ENCODE measurements around the gene NUDT5. TPM values are rescaled to one million over a fixed set of nuclear protein-coding genes. Genes with fewer than 3 reads are reported as not detected.

The NUDT5 gene
- total RNA-seq, 2 donors from 2014 or later: 41.4 to 89.0 TPM

DNA sequence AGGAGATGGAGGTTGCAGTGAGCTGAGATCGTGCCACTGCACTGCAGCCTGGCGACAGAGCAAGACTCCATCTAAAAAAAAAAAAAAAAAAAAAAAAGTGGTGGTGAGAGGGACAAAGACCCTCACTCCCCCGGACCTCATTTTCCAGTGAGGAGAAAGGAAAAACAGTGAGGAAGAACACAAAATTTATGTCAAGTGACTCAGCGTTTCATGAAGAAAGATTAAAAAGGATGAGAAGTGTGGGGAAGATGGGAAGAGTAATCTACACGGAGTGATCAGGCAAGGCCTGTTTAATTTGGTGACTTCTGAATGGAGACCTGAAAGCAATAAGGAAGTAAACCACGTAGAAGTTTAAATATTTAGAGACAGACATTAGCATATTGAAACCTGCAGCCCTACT lies 7.0 kb downstream of the NUDT5 start:
- H3K27ac ChIP-seq: no peak overlapping the region
- no peaks in the 10 kb centered on the region for H3K4me1 ChIP-seq
- H3K4me3 ChIP-seq: no peak overlapping the region
- DNase-seq: no peak
- intact Hi-C loops (cut with DNase I): no loop called here
- no peaks in the 10 kb centered on the region for H3K36me3 ChIP-seq
- H3K9me3 ChIP-seq: no peaks in the 10 kb centered on the region
- TF ChIP-seq, protein P1, sequence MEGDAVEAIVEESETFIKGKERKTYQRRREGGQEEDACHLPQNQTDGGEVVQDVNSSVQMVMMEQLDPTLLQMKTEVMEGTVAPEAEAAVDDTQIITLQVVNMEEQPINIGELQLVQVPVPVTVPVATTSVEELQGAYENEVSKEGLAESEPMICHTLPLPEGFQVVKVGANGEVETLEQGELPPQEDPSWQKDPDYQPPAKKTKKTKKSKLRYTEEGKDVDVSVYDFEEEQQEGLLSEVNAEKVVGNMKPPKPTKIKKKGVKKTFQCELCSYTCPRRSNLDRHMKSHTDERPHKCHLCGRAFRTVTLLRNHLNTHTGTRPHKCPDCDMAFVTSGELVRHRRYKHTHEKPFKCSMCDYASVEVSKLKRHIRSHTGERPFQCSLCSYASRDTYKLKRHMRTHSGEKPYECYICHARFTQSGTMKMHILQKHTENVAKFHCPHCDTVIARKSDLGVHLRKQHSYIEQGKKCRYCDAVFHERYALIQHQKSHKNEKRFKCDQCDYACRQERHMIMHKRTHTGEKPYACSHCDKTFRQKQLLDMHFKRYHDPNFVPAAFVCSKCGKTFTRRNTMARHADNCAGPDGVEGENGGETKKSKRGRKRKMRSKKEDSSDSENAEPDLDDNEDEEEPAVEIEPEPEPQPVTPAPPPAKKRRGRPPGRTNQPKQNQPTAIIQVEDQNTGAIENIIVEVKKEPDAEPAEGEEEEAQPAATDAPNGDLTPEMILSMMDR (IDR thresholded peaks at IDR 0.05): no peak
- no peaks in the 10 kb centered on the region for H3K27me3 ChIP-seq
- H3K9ac ChIP-seq (ENCODE audit: low read depth in 2 of 2, low read length in 2 of 2): no peak overlapping the region

DNA sequence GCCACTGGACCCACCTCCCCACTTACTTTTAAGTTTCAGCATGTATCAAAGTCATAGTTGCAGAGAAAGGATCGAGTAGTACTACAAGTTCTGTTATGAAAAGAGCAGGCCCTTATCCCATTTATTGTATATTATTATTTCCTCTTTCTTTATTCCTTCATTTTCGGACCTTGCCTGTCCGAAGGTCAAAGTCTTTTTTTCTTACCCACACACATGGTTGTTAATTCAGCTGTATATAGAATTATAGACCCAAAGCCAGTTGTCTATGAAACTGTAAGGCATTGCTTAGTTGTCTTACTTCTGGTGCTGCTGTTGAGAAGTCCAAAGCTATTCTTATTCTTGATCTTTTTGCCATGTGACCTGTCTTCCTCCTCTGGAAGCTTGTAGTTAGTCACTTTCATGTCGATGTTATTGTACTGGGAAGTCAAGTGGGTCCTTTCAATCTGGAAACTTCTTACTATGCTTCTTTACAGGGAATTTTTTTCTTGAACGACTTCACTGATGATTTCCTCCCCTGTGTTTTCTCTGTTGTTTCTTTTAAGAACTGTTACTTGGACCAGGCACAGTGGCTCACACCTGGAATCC lies 8.3 kb downstream of the NUDT5 start:
- no peaks in the 10 kb centered on the region for H3K4me1 ChIP-seq
- H3K27me3 ChIP-seq: no peaks in the 10 kb centered on the region
- H3K4me3 ChIP-seq: no peak overlapping the region
- H3K36me3 ChIP-seq: no peaks in the 10 kb centered on the region
- no peak overlapping the region for H3K9ac ChIP-seq (ENCODE audit: low read depth in 2 of 2, low read length in 2 of 2)
- TF ChIP-seq, protein P1 (IDR thresholded peaks at IDR 0.05): no peak
- intact Hi-C loops (cut with DNase I): no loop called here
- DNase-seq: no peak
- H3K27ac ChIP-seq: no peak overlapping the region
- H3K9me3 ChIP-seq: no peaks in the 10 kb centered on the region

DNA sequence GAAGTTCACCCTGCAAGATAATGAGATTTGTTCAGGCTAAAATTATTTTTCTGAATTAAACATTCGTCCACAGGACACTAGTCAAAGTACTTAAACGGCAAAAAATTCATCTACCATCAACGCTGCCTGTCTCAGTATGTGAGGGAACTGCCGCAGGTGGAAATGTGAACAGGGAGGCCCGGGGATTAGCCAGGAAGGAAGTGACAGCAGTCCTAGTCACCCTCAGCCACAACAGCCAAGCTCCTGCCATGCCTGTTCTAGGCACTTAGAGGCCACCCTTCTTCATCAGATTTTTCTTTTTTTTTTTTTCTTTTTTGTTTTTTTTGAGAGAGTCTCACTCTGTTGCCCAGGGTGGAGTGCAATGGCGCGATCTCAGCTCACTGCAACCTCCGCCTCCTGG lies 9.4 kb downstream of the NUDT5 start:
- Histone ChIP-seq H3K36me3 (no peaks in the 10 kb centered on the region), H3K9ac (ENCODE audit: low read depth in 2 of 2, low read length in 2 of 2) (no peak overlapping the region), H3K9me3 (no peaks in the 10 kb centered on the region), H3K4me3 (no peak overlapping the region), H3K4me1 (no peaks in the 10 kb centered on the region), H3K27me3 (no peaks in the 10 kb centered on the region), H3K27ac (no peak overlapping the region)
- no peak for DNase-seq
- intact Hi-C loops (cut with DNase I): no loop called here
- TF ChIP-seq, protein P1 (IDR thresholded peaks at IDR 0.05): no peak

DNA sequence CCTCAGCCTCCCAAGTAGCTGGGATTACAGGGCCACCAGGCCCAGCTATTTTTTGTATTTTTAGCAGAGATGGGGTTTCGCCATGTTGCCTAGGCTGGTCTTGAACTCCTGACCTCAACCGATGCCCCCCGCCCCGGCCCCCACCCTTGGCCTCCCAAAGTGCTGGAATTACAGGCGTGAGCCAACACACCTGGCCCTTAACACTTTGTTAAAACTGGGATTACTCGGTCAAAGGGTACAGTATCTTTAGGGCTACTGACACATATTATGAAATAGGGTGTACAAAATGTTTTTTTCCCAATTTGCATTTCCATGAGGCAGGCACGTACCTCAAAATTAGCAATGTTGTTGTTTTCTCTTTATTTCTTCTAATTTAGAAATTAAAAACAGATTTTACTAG lies 11.5 kb downstream of the NUDT5 start:
- intact Hi-C loops (cut with DNase I): no loop called here
- Histone ChIP-seq H3K4me1 (peaks cover 6% of the 10 kb centered on the region), H3K9me3 (no peaks in the 10 kb centered on the region)

DNA sequence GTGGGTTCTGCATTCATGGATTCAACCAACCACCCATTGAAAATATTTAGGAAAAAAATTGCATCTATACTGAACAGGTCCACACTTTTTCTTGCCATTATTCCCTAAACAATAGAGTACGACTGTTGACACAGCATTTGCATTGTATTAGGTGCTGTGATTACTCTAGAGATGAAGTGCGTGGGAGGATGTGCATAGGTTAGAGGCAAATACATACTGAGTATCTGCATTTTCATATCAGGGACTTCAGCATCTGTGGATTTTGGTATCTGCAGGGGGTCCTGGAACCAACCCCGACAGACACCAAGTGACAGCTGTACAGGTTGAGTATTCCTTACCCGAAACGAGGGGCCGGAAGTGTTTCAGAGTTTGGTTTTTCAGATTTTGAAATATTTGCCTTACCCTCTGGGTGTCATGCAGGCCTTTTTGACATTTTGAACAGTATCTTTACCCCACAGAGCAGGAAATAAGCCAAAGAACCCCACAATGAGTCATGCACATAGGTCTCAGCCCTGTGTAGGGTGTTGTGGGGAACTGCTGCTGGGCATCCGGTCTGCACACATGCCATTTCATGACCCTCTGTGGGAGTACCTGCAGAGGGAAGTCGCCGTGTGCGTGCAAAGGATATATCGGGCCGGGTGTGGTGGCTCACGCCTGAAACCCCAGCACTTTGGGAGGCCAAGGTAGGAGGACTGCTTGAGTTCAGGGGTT lies 14.5 kb downstream of the NUDT5 start:
- TF ChIP-seq, protein P1 (IDR thresholded peaks at IDR 0.05): no peak
- no peaks in the 10 kb centered on the region for H3K27me3 ChIP-seq
- no peak overlapping the region for H3K4me3 ChIP-seq
- no peak for DNase-seq
- intact Hi-C loops (cut with DNase I): no loop called here
- no peaks in the 10 kb centered on the region for H3K9me3 ChIP-seq
- H3K27ac ChIP-seq: no peak overlapping the region
- no peaks in the 10 kb centered on the region for H3K36me3 ChIP-seq
- no peak overlapping the region for H3K9ac ChIP-seq (ENCODE audit: low read depth in 2 of 2, low read length in 2 of 2)
- H3K4me1 ChIP-seq: peaks cover 6% of the 10 kb centered on the region

More for the DNA sequence above, 11.5 kb downstream of the NUDT5 start:
- no peak overlapping the region for H3K27ac ChIP-seq
- H3K4me3 ChIP-seq: no peak overlapping the region
- H3K27me3 ChIP-seq: no peaks in the 10 kb centered on the region
- H3K36me3 ChIP-seq: no peaks in the 10 kb centered on the region
- H3K9ac ChIP-seq (ENCODE audit: low read depth in 2 of 2, low read length in 2 of 2): no peak overlapping the region
- DNase-seq: no peak
- TF ChIP-seq, protein P1 (IDR thresholded peaks at IDR 0.05): no peak

Measured in colonic mucosa (tissue), 4 donors.